IMR-90 (cell line): Measurements from ENCODE around the gene TBCA. TPM values are rescaled to one million over a fixed set of nuclear protein-coding genes. Genes with fewer than 3 reads are reported as not detected.

Source experiments
- ATAC-seq: fragments of 200-7000 bp; cut with Tn5 transposase; 2 replicates; pipeline ENCODE4 v1.9.1; 2020; ENCODE audit warnings: low read depth, mild to moderate bottlenecking, moderate library complexity
- BruUV-seq: library from RNA; stranded (reverse); fragments of 400-500 nt; replicated peaks from 2 replicates; lab custom pipeline; 2021; lab: Mats Ljungman, UMichigan
- CTCF ChIA-PET: fragments of 300-600 bp; formaldehyde crosslinking; extraction: SDS; loops from one replicate; lab custom pipeline; 2021; ENCODE audit warnings: antibody characterized with exemption; lab: Yijun Ruan, JAX
- POLR2A ChIA-PET: fragments of 300-600 bp; sonication (Branson Sonifier 250); formaldehyde crosslinking; loops from one replicate; lab custom pipeline; 2022; ENCODE audit warnings: antibody characterized with exemption; ENCODE audit not compliant: unreplicated experiment; lab: Charles Lee
- DNase-seq: peaks from one replicate; pipeline ENCODE4 v3.0.0; 2013
- H2AFZ ChIP-seq: replicated peaks from 2 replicates; pipeline ENCODE3; 2013; ENCODE audit warnings: low read length, mild to moderate bottlenecking; ENCODE audit not compliant: poor library complexity
- H2AK5ac ChIP-seq: 2 replicates; pipeline ENCODE4 v1.6.1; 2013; ENCODE audit warnings: low read depth, low read length, inconsistent platforms
- H2AK9ac ChIP-seq: replicated peaks from 2 replicates; pipeline ENCODE3; 2013; ENCODE audit warnings: mild to moderate bottlenecking, low read depth, low read length, moderate library complexity; ENCODE audit not compliant: poor library complexity
- H2BK120ac ChIP-seq: 2 replicates; pipeline ENCODE4 v1.6.1; 2013; ENCODE audit warnings: low read depth, low read length, inconsistent platforms
- H2BK15ac ChIP-seq: 3 replicates; pipeline ENCODE4 v1.6.1; 2013; ENCODE audit warnings: low read depth, low read length, inconsistent platforms
- H2BK20ac ChIP-seq: 2 replicates; pipeline ENCODE4 v1.6.1; 2013; ENCODE audit warnings: low read depth, mild to moderate bottlenecking, inconsistent platforms, low read length, moderate library complexity
- H2BK5ac ChIP-seq: 2 replicates; pipeline ENCODE4 v1.6.1; 2013; ENCODE audit warnings: mild to moderate bottlenecking, low read depth, low read length, inconsistent platforms; ENCODE audit not compliant: poor library complexity, severe bottlenecking
- H3K14ac ChIP-seq: replicated peaks from 2 replicates; pipeline ENCODE4 v1.6.1; 2013; ENCODE audit warnings: low read depth, low read length, inconsistent platforms
- H3K18ac ChIP-seq: 2 replicates; pipeline ENCODE4 v1.6.1; 2013; ENCODE audit warnings: low read depth, low read length, control low read depth
- H3K23ac ChIP-seq: 2 replicates; pipeline ENCODE4 v1.6.1; 2013; ENCODE audit warnings: low read depth, low read length, inconsistent platforms
- H3K27ac ChIP-seq: 2 replicates; pipeline ENCODE4 v1.5.1; 2013; ENCODE audit warnings: mild to moderate bottlenecking, control low read depth, low read length; ENCODE audit not compliant: insufficient read depth
- H3K27me3 ChIP-seq: 2 replicates; pipeline ENCODE4 v1.6.1; 2013; ENCODE audit warnings: low read length; ENCODE audit not compliant: control insufficient read depth, insufficient read depth
- H3K36me3 ChIP-seq: 2 replicates; pipeline ENCODE4 v1.6.1; 2013; ENCODE audit warnings: low read length, mixed read lengths; ENCODE audit not compliant: control insufficient read depth, insufficient read depth
- H3K4ac ChIP-seq: 2 replicates; pipeline ENCODE4 v1.6.1; 2013; ENCODE audit warnings: low read depth, low read length, inconsistent platforms
- H3K4me1 ChIP-seq: 2 replicates; pipeline ENCODE4 v1.6.1; 2013; ENCODE audit warnings: low read length, mixed read lengths; ENCODE audit not compliant: control insufficient read depth, insufficient read depth
- H3K4me2 ChIP-seq: 2 replicates; pipeline ENCODE4 v1.6.1; 2013; ENCODE audit warnings: low read depth, mild to moderate bottlenecking, control low read depth, low read length, moderate library complexity
- H3K4me3 ChIP-seq: 2 replicates; pipeline ENCODE4 v1.5.1; 2013; ENCODE audit warnings: low read depth, mild to moderate bottlenecking, control low read depth, low read length, moderate library complexity; ENCODE audit not compliant: insufficient read depth
- H3K56ac ChIP-seq: 2 replicates; pipeline ENCODE4 v1.6.1; 2013; ENCODE audit warnings: low read length, inconsistent platforms; ENCODE audit not compliant: insufficient read depth; ENCODE audit errors: extremely low read depth
- H3K79me1 ChIP-seq, 2 experiments: 2 replicates each; pipeline ENCODE4 v1.6.1; 2013; ENCODE audit warnings: low read length in 2 of 2, inconsistent platforms in 1 of 2, low read depth in 1 of 2
- H3K9ac ChIP-seq: 2 replicates; pipeline ENCODE4 v1.6.1; 2013; ENCODE audit warnings: low read depth, low read length, control low read depth
- H3K9me1 ChIP-seq: 2 replicates; pipeline ENCODE4 v1.6.1; 2013; ENCODE audit warnings: low read length, inconsistent platforms; ENCODE audit not compliant: insufficient read depth
- H3K9me3 ChIP-seq: 2 replicates; pipeline ENCODE4 v1.6.1; 2013; ENCODE audit warnings: low read length; ENCODE audit not compliant: control insufficient read depth, insufficient read depth
- H4K20me1 ChIP-seq: 2 replicates; pipeline ENCODE4 v1.6.1; 2013; ENCODE audit warnings: low read length, inconsistent platforms; ENCODE audit not compliant: insufficient read depth
- H4K5ac ChIP-seq: 2 replicates; pipeline ENCODE4 v1.6.1; 2013; ENCODE audit warnings: mild to moderate bottlenecking, low read depth, low read length, control low read depth
- H4K8ac ChIP-seq, 2 experiments: 2 replicates each; pipeline ENCODE4 v1.6.1; 2013; ENCODE audit warnings: low read depth in 2 of 2, low read length in 2 of 2, control low read depth in 1 of 2, inconsistent platforms in 1 of 2
- H4K91ac ChIP-seq: 2 replicates; pipeline ENCODE4 v1.6.1; 2013; ENCODE audit warnings: low read depth, low read length, inconsistent platforms; ENCODE audit not compliant: insufficient read depth
- CEBPB ChIP-seq: IDR thresholded peaks from 2 replicates; pipeline ENCODE4 v1.6.1; 2012; ENCODE audit warnings: low read depth, low read length, improper control_type of control experiment
- FOS ChIP-seq: fragments of 150-350 bp; IDR thresholded peaks from 2 replicates; pipeline ENCODE4 v1.6.1; 2016; ENCODE audit warnings: low read depth, low read length
- MAZ ChIP-seq: IDR thresholded peaks from 2 replicates; pipeline ENCODE4 v1.6.1; 2012; ENCODE audit warnings: low read depth, mild to moderate bottlenecking, low read length, improper control_type of control experiment, moderate library complexity, borderline replicate concordance
- MXI1 ChIP-seq: IDR thresholded peaks from 2 replicates; pipeline ENCODE4 v1.6.1; 2012; ENCODE audit warnings: low read depth, mild to moderate bottlenecking, low read length, moderate library complexity, borderline replicate concordance
- NFE2L2 ChIP-seq: fragments of 150-350 bp; IDR thresholded peaks from 2 replicates; pipeline ENCODE4 v1.6.1; 2016; ENCODE audit warnings: low read depth, mild to moderate bottlenecking, low read length
- POLR2A ChIP-seq: IDR thresholded peaks from 2 replicates; pipeline ENCODE4 v1.6.1; 2012; ENCODE audit warnings: mild to moderate bottlenecking, low read depth, low read length
- RAD21 ChIP-seq: IDR thresholded peaks from 2 replicates; pipeline ENCODE4 v1.6.1; 2012; ENCODE audit warnings: low read length, improper control_type of control experiment
- RFX5 ChIP-seq: IDR thresholded peaks from 2 replicates; pipeline ENCODE4 v1.8.0; 2012; ENCODE audit warnings: low read depth, mild to moderate bottlenecking, low read length, moderate library complexity
- WGBS, 2 experiments: methylation state at CpG; one replicate each; pipeline versions ENCODE4 v1.1.5 to v1.1.7; 2013; ENCODE audit warnings: missing lambda C conversion rate in 2 of 2; ENCODE audit not compliant: insufficient read length in 1 of 2; ENCODE audit errors: extremely low coverage in 2 of 2; 5-methylcytosine and 5-hydroxymethylcytosine counted together
- dilution Hi-C: fragments of 300-500 bp; cut with HindIII; formaldehyde crosslinking; loops from one replicate; pipeline ENCODE4 v1.14.3; 2018; ENCODE audit warnings: low sequenced_read_pairs; ENCODE audit not compliant: unreplicated experiment
- in situ Hi-C: fragments of 300-500 bp; cut with MboI; formaldehyde crosslinking; loops from 3 replicates; pipeline ENCODE4 v1.14.3; 2019; ENCODE audit warnings: low sequenced_read_pairs, inconsistent platforms, mixed read lengths
- intact Hi-C: fragments of 100-400 bp; cut with micrococcal nuclease; formaldehyde crosslinking; loops from 2 replicates; pipeline ENCODE4 v1.10.0; 2022
- polyA plus RNA-seq, 3 experiments: library from polyadenylated mRNA; depleted of rRNA; stranded (reverse); fragments of >200 nt; gene quantifications; 2 replicates each; pipeline ENCODE4 v1.2.3, GENCODE V29; 2012; ENCODE audit warnings: low replicate concordance in 1 of 3
- total RNA-seq: library from RNA; depleted of rRNA; stranded (reverse); fragments of >200 nt; gene quantifications from 2 replicates; pipeline ENCODE4 v1.2.3, GENCODE V29; 2012
- TF ChIP-seq, protein P1 (sequence below): conservative IDR thresholded peaks from 2 replicates; pipeline ENCODE4 v1.5.1; 2012; ENCODE audit warnings: mild to moderate bottlenecking, low read depth, low read length, improper control_type of control experiment
- TF ChIP-seq, protein P2 (sequence below): fragments of 150-350 bp; IDR thresholded peaks from 2 replicates; pipeline ENCODE4 v1.6.1; 2016; ENCODE audit warnings: low read depth, mild to moderate bottlenecking, low read length, moderate library complexity, borderline replicate concordance
- TF ChIP-seq, protein P3 (sequence below): fragments of 150-350 bp; IDR thresholded peaks from 2 replicates; pipeline ENCODE4 v1.6.1; 2017; ENCODE audit warnings: mild to moderate bottlenecking, antibody characterized with exemption, low read length, low read depth

The TBCA gene
- total and polyA plus RNA-seq, 2 of the 4 experiments (the other 2 are of a cell fraction): 6.1 to 137 TPM

DNA sequence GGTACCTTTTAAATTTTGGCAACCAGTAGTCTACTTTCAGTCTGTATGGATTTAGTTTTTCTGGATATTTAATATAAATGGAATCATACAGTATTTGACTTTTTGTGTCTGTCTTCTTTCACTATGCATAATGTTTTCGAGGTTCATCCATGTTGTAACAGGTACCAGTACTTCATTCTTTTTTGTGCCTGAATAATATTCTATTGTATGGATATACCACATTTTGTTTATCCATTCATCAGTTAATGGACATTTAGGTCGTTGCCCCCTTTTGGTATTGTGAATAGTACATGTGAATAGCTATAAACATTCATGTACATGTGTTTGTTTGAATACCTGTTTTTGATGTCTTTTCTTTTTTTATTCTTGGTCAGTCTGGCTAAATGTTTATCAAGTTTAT, 19.1 kb upstream of the TBCA start:
- no peak overlapping the region for H2BK15ac ChIP-seq
- no peak overlapping the region for H4K5ac ChIP-seq
- in situ Hi-C loops: no loop called here
- H3K18ac ChIP-seq: no peak overlapping the region
- TF ChIP-seq, protein P1, sequence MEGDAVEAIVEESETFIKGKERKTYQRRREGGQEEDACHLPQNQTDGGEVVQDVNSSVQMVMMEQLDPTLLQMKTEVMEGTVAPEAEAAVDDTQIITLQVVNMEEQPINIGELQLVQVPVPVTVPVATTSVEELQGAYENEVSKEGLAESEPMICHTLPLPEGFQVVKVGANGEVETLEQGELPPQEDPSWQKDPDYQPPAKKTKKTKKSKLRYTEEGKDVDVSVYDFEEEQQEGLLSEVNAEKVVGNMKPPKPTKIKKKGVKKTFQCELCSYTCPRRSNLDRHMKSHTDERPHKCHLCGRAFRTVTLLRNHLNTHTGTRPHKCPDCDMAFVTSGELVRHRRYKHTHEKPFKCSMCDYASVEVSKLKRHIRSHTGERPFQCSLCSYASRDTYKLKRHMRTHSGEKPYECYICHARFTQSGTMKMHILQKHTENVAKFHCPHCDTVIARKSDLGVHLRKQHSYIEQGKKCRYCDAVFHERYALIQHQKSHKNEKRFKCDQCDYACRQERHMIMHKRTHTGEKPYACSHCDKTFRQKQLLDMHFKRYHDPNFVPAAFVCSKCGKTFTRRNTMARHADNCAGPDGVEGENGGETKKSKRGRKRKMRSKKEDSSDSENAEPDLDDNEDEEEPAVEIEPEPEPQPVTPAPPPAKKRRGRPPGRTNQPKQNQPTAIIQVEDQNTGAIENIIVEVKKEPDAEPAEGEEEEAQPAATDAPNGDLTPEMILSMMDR: no peak
- TF ChIP-seq RAD21 (no peak), RFX5 (no peak), CEBPB (no peak), POLR2A (no peak), FOS (no peak), MAZ (no peak), MXI1 (no peak), NFE2L2 (no peak)
- TF ChIP-seq, protein P2, sequence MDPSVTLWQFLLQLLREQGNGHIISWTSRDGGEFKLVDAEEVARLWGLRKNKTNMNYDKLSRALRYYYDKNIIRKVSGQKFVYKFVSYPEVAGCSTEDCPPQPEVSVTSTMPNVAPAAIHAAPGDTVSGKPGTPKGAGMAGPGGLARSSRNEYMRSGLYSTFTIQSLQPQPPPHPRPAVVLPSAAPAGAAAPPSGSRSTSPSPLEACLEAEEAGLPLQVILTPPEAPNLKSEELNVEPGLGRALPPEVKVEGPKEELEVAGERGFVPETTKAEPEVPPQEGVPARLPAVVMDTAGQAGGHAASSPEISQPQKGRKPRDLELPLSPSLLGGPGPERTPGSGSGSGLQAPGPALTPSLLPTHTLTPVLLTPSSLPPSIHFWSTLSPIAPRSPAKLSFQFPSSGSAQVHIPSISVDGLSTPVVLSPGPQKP: no peak
- TF ChIP-seq, protein P3, sequence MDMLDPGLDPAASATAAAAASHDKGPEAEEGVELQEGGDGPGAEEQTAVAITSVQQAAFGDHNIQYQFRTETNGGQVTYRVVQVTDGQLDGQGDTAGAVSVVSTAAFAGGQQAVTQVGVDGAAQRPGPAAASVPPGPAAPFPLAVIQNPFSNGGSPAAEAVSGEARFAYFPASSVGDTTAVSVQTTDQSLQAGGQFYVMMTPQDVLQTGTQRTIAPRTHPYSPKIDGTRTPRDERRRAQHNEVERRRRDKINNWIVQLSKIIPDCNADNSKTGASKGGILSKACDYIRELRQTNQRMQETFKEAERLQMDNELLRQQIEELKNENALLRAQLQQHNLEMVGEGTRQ: no peak
- H3K36me3 ChIP-seq: no peaks in the 10 kb centered on the region
- no peak overlapping the region for H3K9ac ChIP-seq
- no peak overlapping the region for H2AFZ ChIP-seq
- H4K8ac ChIP-seq: no peak overlapping the region
- no peak for ATAC-seq
- H3K4me1 ChIP-seq: no peaks in the 10 kb centered on the region
- H3K23ac ChIP-seq: no peak overlapping the region
- H2AK9ac ChIP-seq: no peak overlapping the region
- no peak overlapping the region for H3K4ac ChIP-seq
- ChIA-PET POLR2A (no interaction called here), CTCF (no interaction called here)
- H2BK20ac ChIP-seq: no peak overlapping the region
- dilution Hi-C loops: no loop called here
- no peaks in the 10 kb centered on the region for H3K79me1 ChIP-seq
- no peak overlapping the region for H3K14ac ChIP-seq
- H3K9me3 ChIP-seq: no peaks in the 10 kb centered on the region
- H4K20me1 ChIP-seq: no peaks in the 10 kb centered on the region
- H2BK120ac ChIP-seq: no peak overlapping the region
- intact Hi-C loops: no loop called here
- no peak for DNase-seq
- no peak overlapping the region for H2BK5ac ChIP-seq
- no peak overlapping the region for H3K56ac ChIP-seq
- H3K4me2 ChIP-seq: no peak overlapping the region
- H3K4me3 ChIP-seq: no peak overlapping the region
- no TSS peak for BruUV-seq
- WGBS, 2 experiments: no CpG with 5 or more reads among the region's 2 CpGs
- no peaks in the 10 kb centered on the region for H3K9me1 ChIP-seq
- H3K27me3 ChIP-seq: peaks cover 20% of the 10 kb centered on the region
- no peak overlapping the region for H3K27ac ChIP-seq
- H4K91ac ChIP-seq: no peak overlapping the region
- H2AK5ac ChIP-seq: no peak overlapping the region
